GM19351 (cell line): ENCODE measurements around the gene NR6A1.

Experiments
- ATAC-seq: cut with Tn5 transposase; IDR thresholded peaks from one replicate; pipeline ENCODE4 v1.9.1; 2021; ENCODE audit warnings: mild to moderate bottlenecking, moderate library complexity; ENCODE audit not compliant: unreplicated experiment

Gene NR6A1

DNA sequence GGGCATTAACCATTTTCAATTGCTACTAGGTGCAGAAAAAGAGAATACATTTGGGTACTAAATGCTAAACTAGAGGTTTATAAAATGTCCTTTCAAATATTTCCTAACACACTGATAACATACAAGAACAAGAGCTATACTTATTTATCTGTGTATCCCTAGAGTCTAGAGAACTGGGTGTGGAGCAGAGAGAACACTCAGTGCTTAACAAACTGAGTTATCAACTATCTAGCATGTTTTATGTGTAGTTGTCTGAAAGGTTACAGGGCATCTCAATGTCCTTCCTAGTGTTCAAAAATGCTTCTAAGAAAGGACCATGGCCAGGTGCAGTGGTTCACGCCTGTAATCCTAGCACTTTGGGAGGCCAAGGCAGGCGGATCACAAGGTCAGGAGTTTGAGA lies 40.3 kb downstream of the NR6A1 start:
- no peak for ATAC-seq

DNA sequence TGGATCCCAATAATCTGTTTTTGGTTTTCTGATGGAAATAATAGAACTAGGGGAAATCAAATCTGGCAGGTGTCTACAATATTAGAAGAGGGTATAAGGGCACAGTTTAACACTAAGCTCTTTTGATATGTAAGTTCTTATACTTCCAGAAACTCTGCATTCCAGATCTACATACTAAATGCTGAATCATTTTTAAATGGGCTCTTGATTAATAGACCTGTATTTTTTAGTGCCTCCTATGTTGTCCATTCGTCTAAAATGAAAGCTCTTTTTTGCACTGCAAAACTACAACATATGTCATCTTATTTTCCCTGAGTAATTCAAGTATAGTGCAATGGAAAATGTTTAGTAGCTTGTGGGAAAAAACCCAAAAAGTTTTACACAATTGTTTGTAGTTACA lies 44.2 kb downstream of the NR6A1 start:
- ATAC-seq = no peak

DNA sequence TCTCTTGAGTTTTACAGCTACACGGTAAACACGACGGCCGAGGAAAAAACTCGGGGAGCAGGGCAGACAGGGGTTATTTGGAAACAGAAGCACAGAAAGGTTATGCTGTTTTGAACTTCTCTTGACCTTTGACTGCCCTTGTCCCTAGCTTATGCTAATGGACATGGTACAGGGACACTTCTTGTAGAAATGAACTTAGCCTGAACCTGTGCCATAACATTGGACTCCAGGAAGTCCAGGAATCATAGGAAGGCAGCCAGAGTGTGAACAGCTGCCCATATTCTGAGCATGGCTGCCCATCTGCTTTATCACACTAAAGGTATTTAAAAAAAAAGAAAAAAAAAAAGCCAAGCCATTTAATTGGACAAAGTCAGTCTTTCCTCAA lies 46.1 kb downstream of the NR6A1 start:
- ATAC-seq = no peak

- ATAC-seq = no peak
Measured at GRCh38 chr9:124724415-124725067, 46.6 kb downstream of the NR6A1 start.

DNA sequence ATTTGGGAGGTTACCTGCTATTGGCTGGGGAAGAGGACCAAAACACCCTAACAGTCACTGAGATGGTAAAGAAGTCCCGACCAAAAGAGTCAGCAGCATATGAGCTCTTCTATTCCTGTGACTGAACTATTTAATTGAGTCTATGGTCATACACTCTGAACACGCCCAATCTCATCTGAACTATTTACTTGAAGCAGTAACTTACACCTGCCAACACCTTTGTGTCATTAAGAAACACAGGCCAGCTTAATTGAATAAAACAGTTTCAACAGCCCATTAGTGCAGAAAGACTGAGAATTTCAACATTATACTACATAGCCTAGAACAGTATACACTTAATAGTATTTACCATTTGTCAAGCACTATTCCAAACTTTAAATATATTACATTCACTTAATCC lies 47.8 kb downstream of the NR6A1 start:
- ATAC-seq = no peak

DNA sequence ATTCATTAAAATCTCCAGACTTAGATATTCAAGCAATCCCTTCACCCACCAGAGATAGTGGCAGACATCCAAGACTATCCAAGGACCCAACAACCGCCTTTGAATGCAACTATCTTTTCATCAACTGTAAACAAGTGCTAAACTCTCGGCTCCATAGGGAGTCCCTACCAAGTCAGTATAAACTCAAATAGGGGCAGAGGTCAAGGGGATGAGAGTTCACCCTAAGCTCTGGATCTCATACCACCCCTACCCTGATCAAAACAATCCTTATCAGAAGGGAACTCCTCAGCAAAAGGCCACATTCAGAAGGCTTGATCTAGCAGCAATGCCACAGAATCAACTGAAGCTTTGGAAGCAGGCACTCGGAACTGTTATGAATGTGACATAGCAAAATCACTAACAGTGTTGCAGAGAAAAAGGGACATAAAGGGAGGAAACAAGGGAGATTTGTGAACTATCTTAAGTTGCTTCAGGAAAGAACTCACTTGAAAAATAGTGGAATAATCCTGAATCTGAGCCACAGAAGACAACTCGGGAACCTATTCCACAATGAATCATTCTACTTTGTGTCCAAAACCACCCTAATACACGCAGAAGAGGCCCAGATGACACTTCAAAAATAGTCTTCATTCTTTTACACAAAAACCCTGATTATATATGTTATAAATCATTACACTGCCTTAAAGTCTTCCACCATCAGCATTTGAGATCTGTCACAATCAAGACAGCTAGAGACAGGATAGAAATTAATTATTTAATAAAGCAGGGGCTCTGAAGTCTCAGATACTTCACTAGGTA lies 49.8 kb downstream of the NR6A1 start:
- ATAC-seq = no peak

DNA sequence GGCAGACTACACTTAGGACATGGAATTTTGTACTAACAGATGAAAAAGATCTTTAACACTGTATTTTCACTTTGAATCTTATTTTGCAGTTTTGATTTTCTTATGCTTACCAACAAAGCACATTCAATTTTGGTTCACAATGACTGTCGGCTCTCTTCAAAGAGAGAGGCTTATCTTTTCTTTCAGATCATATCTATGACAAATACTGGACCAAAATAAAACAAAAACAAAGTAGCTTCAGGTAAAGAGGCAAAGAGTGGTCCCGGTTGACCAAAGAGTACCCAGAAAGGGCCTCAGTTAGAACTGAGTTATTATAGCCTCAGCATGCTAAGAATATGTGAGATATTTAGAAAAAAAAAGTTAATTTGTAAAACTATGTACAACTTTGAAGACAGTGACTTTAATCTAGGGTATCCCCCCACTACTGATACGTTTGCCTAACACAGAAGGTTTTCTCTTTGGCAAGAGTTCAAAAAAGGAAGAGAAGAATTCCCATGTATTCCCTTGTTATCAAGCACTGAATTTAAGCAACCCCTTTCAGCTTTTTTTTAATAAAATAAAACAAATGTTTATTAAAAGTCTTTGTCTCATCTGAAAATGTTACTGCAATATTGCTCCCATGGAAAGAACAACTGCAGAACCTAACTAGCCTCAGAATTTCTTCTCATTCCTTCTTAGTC lies 50.5 kb downstream of the NR6A1 start:
- no peak for ATAC-seq

GRCh38 chr9:124718928-124719327 lies 52.2 kb downstream of the NR6A1 start:
- ATAC-seq = no peak

- ATAC-seq = no peak
Measured at GRCh38 chr9:124717597-124717996, 53.5 kb downstream of the NR6A1 start.

GRCh38 chr9:124716808-124717207 lies 54.3 kb downstream of the NR6A1 start:
- ATAC-seq = no peak

- no peak for ATAC-seq
Measured at GRCh38 chr9:124710766-124711165, 60.3 kb downstream of the NR6A1 start.

DNA sequence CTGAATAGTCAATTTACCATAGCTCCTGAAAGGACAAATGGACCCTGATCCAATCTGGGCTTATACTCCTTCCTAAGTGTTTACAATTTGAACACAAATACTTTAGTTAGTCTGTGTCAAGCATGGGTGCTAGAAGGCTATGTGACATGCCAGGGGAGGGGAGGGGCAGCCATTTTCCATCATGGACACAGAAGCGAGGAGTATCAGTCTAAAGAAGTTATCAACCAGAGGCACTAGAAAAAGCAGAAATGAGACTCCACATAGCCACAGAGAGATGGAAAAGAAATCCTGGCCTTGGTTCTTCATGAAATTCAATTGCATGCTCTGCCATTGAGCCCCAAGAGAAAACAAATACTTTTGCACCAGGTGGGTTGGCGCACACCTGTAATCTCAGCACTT lies 61.8 kb downstream of the NR6A1 start:
- no peak for ATAC-seq

- no peak for ATAC-seq
Measured at GRCh38 chr9:124708633-124709291, 62.3 kb downstream of the NR6A1 start.

GRCh38 chr9:124708074-124708473 lies 63.0 kb downstream of the NR6A1 start:
- ATAC-seq = no peak

- no peak for ATAC-seq
Measured at GRCh38 chr9:124707666-124708065, 63.4 kb downstream of the NR6A1 start.

DNA sequence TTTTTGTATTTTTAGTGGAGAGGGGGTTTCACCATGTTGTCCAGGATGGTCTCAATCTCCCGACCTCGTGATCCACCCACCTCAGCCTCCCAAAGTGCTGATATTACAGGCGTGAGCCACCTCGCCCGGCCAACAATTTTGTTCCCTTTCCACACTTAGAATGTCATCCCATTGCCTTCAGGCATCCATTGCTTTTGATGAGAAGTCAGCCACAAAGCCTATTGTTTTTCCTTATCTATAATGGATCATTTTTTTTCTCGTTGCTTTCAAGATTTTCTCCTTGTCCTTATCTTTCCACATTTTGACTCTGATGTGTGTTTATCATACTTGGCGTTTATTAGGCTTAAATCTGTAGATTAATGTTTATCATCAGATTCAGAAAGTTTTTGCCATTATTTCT lies 64.4 kb downstream of the NR6A1 start:
- ATAC-seq = no peak

GRCh38 chr9:124699575-124699974 lies 71.5 kb downstream of the NR6A1 start:
- no peak for ATAC-seq

GRCh38 chr9:124698265-124698664 lies 72.8 kb downstream of the NR6A1 start:
- ATAC-seq = no peak

- ATAC-seq = no peak
Measured at GRCh38 chr9:124697326-124698200, 73.5 kb downstream of the NR6A1 start.

DNA sequence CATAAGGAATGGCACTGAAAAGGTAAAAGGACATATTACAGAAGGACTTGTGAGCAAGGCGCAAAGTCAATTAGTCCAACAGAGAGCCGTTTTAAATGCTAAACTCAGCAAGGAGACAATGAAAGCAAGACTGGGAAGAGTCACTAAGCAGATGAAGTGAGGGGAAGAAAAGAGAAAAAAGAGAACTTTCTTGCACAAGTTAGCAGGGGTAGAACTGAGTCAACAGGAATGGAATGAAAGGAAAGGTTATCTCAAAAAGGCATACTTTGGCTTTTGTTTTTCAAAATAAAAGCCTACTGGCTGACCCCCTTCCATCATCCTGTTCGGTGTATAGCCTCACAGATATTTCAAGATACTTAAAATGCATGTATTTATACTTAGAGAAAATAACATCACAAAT lies 75.0 kb downstream of the NR6A1 start:
- no peak for ATAC-seq
